Type B pancreatic cell (in vitro differentiated cells): ENCODE measurements around the gene TRPC6. TPM values are rescaled to one million over a fixed set of nuclear protein-coding genes. Genes with fewer than 3 reads are reported as not detected.

ENCODE experiments used
- DNase-seq: peaks from one replicate; pipeline ENCODE4 v3.0.0; 2021; ENCODE audit warnings: mixed read lengths; ENCODE audit not compliant: unreplicated experiment; ENCODE audit errors: extremely low spot score
- H3K27ac Mint-ChIP-seq: 2 replicates; pipeline ENCODE4 v1.8.0; 2021; ENCODE audit warnings: mild to moderate bottlenecking, mixed read lengths
- H3K27me3 Mint-ChIP-seq: 2 replicates; pipeline ENCODE4 v1.8.0; 2021; ENCODE audit warnings: mixed read lengths
- H3K36me3 Mint-ChIP-seq: 2 replicates; pipeline ENCODE4 v1.8.0; 2021; ENCODE audit warnings: mixed read lengths
- H3K4me1 Mint-ChIP-seq: one replicate; pipeline ENCODE4 v1.8.0; 2021; ENCODE audit warnings: mixed read lengths; ENCODE audit not compliant: unreplicated experiment
- H3K4me3 Mint-ChIP-seq: 2 replicates; pipeline ENCODE4 v1.8.0; 2021; ENCODE audit warnings: mild to moderate bottlenecking, mixed read lengths
- H3K9me3 Mint-ChIP-seq: 2 replicates; pipeline ENCODE4 v1.8.0; 2021; ENCODE audit warnings: mixed read lengths
- CTCF ChIP-seq: fragments of 200-600 bp; sonication (generic); conservative IDR thresholded peaks from 2 replicates; pipeline ENCODE4 v1.5.0; 2021; ENCODE audit warnings: antibody characterized with exemption, mild to moderate bottlenecking
- total RNA-seq: library from RNA; stranded (reverse); gene quantifications from 2 replicates; pipeline ENCODE4 v1.2.1, GENCODE V29; 2021; ENCODE audit warnings: low replicate concordance

Gene TRPC6
- total RNA-seq, 1 donor from 2014 or later, result 1.5 TPM

- Mint-ChIP-seq H3K9me3 (no peaks in the 10 kb centered on the region), H3K4me1 (peaks cover 4% of the 10 kb centered on the region), H3K4me3 (no peak overlapping the region), H3K27ac (no peak overlapping the region), H3K27me3 (no peaks in the 10 kb centered on the region), H3K36me3 (no peaks in the 10 kb centered on the region)
- no peak for DNase-seq
- TF ChIP-seq CTCF, result no peak
Observed at GRCh38 chr11:101477926-101478325, 105.9 kb downstream of the TRPC6 start.

DNA sequence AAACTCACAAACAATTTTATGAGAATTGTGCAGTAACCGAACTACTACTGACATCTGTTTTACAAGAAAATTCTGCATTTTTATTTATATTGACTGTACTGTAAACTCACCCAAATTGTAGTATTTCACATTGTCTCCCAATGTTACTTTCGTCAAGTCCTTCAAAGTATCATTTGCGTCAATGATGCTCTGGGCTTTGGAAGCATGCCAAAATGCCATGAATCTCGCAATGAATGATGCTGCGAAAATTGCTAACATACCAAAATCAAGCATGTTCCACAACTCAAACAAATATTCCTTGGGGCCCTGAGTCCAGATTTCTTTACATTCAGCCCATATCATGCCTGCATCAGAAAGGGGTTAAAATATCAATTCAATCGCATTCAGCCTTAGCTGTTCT lies 107.6 kb downstream of the TRPC6 start:
- Mint-ChIP-seq H3K4me3 (no peak overlapping the region), H3K27me3 (no peaks in the 10 kb centered on the region), H3K27ac (no peak overlapping the region), H3K4me1 (peaks cover 4% of the 10 kb centered on the region), H3K9me3 (no peaks in the 10 kb centered on the region), H3K36me3 (no peaks in the 10 kb centered on the region)
- DNase-seq, result no peak
- no peak for TF ChIP-seq CTCF

DNA sequence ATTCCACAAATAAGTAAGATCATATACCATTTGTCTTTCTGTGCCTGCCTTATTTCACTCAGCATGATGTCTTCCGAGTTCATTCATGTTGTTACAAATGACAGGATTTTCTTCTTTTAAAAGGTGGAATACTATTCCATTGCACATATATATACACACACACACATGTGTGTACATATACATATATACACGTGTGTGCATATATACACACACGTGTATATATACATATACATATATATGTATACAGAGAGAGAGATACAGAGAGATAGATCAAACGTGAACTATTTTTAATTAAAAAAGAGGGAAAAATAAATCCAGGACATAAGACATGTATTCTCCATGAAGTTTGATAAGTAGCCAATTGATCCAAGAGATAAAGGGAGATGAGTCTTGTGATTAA lies 108.1 kb downstream of the TRPC6 start:
- H3K4me1 Mint-ChIP-seq, result peaks cover 4% of the 10 kb centered on the region
- no peak for TF ChIP-seq CTCF
- H3K36me3 Mint-ChIP-seq, result no peaks in the 10 kb centered on the region
- no peaks in the 10 kb centered on the region for H3K9me3 Mint-ChIP-seq
- no peak overlapping the region for H3K27ac Mint-ChIP-seq
- DNase-seq, result no peak
- no peaks in the 10 kb centered on the region for H3K27me3 Mint-ChIP-seq
- no peak overlapping the region for H3K4me3 Mint-ChIP-seq

GRCh38 chr11:101474666-101475065 lies 109.1 kb downstream of the TRPC6 start:
- TF ChIP-seq CTCF, result no peak
- Mint-ChIP-seq H3K4me3 (no peak overlapping the region), H3K4me1 (peaks cover 4% of the 10 kb centered on the region), H3K36me3 (peaks cover 3% of the 10 kb centered on the region), H3K9me3 (no peaks in the 10 kb centered on the region), H3K27me3 (peaks cover 4% of the 10 kb centered on the region), H3K27ac (no peak overlapping the region)
- DNase-seq, result no peak

DNA sequence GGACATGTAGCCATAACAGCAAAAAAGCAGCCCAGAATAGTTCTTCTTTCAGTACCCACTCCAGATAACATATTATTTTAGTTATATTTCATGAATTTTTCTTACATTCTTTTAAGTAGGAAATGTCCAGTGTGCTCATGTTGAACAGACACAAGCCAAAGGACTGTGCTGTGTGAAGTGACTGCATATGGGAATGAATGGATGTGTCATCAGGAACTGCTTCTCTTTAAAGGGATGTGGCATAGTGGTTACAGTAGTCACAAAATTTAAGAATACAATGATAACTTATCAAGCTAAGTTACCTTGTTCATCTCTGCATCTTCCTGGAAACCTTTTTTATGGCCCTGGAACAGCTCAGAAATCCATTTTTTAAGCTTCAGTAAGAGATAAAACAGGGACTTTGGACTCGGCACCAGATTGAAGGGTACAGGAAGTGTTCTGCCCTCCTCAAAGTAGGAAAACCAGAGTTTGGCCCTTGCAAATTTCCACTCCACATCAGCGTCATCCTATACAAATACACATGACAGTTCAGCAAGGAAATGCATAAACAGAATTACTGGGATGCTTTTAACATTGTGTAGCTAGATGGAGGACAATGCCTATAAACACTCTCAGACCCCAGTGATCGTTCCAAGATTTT lies 112.8 kb downstream of the TRPC6 start:
- H3K36me3 Mint-ChIP-seq, result peaks cover 3% of the 10 kb centered on the region
- H3K27me3 Mint-ChIP-seq, result peaks cover 4% of the 10 kb centered on the region
- H3K9me3 Mint-ChIP-seq, result no peaks in the 10 kb centered on the region
- DNase-seq, result no peak
- H3K4me1 Mint-ChIP-seq, result no peaks in the 10 kb centered on the region
- no peak for TF ChIP-seq CTCF
- H3K27ac Mint-ChIP-seq, result no peak overlapping the region
- no peak overlapping the region for H3K4me3 Mint-ChIP-seq

DNA sequence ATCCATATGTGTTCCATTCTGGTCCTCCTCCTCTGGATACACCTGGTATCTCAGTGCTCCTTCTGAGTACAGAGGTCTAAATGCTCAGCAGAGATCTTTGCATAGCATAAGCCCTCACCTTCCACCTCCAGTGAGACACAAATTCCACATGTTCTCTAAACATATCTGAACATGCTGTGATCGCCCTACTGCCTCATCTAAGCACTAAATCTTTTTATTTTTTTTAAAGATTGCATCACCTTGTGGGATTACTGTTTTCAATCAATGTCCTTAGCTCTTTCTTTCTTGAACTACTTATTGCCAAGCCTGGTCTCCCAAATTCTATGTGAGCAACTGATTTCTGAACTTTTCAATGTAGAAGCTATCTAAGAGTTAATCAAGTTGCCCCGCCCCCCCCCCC lies 113.4 kb downstream of the TRPC6 start:
- Mint-ChIP-seq H3K4me1 (no peaks in the 10 kb centered on the region), H3K27ac (no peak overlapping the region), H3K4me3 (no peak overlapping the region), H3K9me3 (no peaks in the 10 kb centered on the region), H3K36me3 (peaks cover 3% of the 10 kb centered on the region), H3K27me3 (peaks cover 4% of the 10 kb centered on the region)
- TF ChIP-seq CTCF, result no peak
- no peak for DNase-seq
